Skin epidermis (tissue), 12 donors: ENCODE data around the gene ASXL1.
A peak's percentile ranks its signal among the peaks of the same experiment; 100 is the strongest.

Experiments used
- H3K27ac ChIP-seq, 21 experiments: fragments of 200-600 bp; sonication (generic) in 11 of 21; one replicate each; pipeline ENCODE4 v1.5.0; 2020; ENCODE audit warnings: mild to moderate bottlenecking in 3 of 21, inconsistent platforms in 2 of 21, moderate library complexity in 2 of 21
- H3K4me3 ChIP-seq, 7 experiments: fragments of 200-600 bp; sonication (generic) in 2 of 7; one replicate each; pipeline ENCODE4 v1.5.0; 2020; ENCODE audit warnings: inconsistent platforms in 2 of 7, mild to moderate bottlenecking in 2 of 7, moderate library complexity in 1 of 7

The ASXL1 gene

DNA sequence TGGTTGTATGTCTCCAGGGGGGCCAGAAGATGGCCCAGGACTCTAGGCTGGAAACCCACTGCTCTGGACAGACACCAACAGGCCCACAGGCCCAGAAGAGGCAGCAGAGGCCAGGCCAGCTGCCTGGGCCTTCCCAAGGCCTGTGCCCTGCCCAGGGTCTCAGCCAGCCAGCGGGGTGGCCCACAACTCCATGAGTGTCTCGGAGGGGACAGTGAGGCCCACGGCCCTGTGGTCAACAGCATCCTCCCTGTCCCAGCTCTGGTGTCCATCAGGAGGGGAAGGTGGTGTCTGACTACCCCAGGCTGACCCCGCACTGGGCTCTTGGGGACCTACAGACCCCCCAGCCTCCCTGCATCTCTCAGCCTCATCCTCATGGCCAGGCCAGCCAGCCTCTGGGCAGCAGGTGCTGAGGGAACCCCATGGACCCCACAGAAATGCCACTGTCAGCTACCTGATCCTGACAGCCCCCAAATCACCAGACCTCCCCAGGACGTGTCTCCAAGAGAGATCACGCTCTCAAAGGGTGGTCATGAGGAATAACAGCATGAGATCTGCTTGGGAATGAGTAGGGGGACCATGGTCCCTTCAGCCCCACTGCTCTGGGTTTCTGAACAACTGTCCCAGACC, 114.6 kb downstream of the ASXL1 start:
- H3K4me3 ChIP-seq = no peak overlapping the region
- H3K27ac ChIP-seq = peak overlapping the region in 6 of 21 experiments; percentile 22 to 88 (median 52)

DNA sequence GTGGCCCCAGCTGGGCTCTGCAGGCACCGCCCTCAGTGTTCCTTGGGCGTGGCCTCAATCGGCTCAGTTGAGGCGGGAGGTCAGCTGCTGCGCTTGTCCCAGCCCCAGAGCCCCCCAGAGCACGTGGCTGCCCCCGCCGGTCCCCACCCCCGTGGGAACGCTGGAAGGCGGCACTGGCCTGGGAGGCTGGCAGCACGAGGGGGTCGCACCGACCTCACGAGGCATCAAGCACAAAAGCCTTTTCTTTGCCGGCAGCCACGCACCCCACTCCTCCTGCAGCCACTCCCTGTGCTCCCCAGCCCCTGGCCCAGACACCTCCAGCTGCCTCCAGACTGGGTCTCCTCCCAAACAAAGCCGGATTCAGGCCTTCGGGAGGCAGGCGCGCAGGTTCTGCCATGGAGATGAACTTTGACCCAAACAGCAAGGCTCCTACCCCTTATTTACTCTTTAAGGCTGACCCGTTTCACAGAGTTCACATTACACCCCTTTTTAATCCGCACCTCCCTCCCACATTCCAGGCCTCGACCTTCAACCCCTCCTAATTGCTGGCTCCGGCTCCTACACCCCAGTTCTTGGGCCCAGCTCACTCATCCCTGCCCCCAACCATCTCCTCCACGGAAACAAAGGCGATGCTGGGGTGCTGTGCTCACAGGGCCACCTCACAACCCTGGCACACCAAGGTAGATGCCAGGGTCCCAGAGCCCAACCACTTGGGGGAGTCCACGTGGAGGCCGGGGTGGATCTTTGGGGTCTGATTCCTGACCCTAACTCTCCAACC, 115.3 kb downstream of the ASXL1 start:
- H3K27ac ChIP-seq = peak overlapping the region in 9 of 21 experiments; percentile 1 to 88 (median 68)
- peak overlapping the region in 1 of 7 experiments; percentile 12 for H3K4me3 ChIP-seq

DNA sequence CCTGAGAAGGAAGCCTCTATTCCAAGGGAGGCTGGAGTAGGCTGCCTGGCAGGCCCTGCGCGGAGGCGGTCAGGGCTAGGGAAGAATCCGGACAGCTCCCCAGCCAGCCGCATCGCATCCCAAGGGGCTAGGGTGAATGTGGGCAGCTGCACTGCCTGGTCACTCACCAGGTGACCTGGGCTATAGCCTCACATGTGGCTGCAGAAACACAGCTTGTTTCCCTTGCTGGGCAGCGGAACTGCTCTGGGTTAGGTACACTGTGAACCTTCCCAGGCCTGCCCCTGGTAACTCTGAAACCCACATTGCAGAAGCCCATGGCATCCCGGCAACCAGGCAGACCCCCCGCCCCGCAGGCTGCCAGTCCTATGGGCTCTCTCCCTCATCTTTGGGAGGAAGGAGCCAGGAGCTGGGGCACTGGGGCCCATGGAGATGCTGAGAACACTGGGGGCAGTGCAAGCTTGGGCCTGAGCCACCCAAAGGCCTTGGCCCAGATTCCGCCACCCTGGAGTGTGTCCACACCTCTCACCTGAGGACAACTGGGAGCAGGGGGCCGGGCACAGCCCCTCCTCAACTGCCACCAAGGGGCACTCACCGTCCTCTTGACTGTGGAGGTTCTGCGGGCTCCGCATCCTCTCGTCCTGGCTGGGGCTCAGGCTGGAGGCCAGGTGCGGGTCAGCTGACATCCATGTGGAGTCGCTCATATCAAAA, 116.0 kb downstream of the ASXL1 start:
- H3K27ac ChIP-seq = peak overlapping the region in 16 of 21 experiments; percentile 22 to 88 (median 76)
- peak overlapping the region in 1 of 7 experiments; percentile 12 for H3K4me3 ChIP-seq

DNA sequence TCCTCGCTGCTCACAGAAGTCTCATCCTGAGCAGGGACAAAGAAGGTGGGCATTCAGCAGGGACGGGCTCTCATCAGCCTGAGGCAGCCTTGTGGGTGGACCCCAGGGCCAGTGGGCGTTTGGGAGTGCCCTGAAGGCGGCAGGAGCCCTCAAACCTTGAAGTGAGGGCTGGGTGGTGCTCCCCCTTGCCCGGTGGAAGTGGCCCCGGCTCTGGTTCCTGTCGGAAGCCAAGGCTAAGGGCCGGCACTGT, 116.5 kb downstream of the ASXL1 start:
- Histone ChIP-seq H3K4me3 (peak overlapping the region in 3 of 7 experiments; percentile 3 to 27 (median 7)), H3K27ac (peak overlapping the region in 20 of 21 experiments; percentile 22 to 88 (median 70))

DNA sequence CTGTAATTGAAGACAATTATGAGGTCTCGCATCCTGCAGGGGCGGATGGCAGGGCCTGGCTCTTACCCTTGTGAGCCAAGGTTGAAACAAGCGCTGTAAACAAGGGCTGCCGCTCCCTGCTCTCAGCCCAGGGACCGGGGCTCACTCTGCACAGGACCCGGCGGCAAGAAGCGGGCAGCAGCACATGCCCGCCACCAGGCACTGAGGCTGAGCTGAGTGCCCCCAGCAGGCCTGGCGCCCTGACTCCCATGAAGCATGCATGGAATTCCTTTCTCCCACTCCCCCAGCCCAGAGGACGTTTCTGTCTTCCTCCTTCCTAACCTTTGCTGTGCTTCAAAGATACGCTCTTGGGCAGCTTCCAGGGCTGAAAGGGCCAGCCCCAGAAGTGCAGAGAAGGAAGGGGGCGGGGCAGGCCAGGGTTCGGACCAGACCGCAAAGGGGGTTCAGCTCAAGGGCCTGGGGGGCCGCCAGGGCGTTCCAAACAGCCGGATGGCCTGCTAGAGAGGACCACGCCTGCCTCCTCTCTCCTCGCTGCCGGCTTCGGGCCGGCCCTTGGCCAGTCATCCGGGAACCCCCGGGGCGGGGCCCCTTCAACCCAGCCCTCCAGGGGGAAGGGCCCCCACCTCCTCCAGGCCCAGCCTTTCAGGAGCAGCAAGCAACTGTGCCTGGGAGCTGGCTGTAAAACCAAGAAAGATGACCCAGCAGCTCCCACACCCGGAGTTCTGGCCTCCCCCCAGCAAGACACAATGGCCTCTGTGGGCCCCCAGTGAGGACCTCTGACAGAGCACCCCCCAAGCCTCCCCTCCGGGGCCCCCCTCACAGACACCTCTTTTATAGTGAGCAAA, 117.1 kb downstream of the ASXL1 start:
- H3K27ac ChIP-seq = peak overlapping the region; percentile 38 to 88 (median 69)
- H3K4me3 ChIP-seq = peak overlapping the region in 5 of 7 experiments; percentile 3 to 27 (median 7)

DNA sequence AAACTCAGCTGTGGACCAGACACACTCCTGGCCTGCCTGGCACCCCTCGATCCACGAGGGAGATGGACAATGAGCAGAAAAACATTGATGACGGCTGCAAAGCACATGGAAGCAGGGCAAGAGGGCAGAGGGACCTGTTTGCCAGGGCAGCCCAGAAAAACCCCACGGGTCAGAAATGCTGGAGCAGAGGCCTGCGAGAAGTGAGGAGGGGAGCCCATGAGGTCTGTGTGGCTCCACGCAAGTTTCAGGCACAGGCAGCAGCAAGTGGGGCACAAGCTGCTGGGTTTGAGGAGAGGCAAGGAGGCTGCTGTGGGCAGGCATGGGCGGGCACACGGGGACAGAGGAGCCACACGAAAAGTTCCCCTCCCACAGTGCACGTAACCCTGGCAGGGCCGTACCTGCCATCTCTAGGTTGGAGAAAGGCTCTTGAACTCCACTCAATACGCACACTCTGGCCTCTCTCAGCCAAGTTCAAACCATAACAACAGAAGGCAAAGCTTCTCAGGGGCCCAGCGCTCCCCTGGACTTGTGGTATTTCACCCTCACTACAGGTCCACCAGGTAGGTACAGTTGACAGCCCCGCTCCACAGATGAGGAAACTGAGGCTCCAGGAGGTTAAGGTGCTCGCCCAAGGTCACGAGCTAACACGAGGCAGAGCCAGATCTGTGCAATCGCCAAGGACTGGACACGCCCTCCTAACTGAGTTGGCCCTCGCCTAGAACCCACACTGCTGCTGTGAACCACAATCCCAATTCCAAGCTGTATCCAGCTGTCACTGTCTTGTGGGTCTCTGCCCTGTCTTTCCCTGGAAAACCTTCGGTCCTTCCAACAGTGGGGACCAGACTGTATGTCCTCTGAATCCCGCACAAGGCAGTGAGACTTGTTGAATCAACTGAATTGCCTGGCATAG, 118.8 kb downstream of the ASXL1 start:
- Histone ChIP-seq H3K27ac (peak overlapping the region in 10 of 21 experiments; percentile 4 to 88 (median 67)), H3K4me3 (no peak overlapping the region)

DNA sequence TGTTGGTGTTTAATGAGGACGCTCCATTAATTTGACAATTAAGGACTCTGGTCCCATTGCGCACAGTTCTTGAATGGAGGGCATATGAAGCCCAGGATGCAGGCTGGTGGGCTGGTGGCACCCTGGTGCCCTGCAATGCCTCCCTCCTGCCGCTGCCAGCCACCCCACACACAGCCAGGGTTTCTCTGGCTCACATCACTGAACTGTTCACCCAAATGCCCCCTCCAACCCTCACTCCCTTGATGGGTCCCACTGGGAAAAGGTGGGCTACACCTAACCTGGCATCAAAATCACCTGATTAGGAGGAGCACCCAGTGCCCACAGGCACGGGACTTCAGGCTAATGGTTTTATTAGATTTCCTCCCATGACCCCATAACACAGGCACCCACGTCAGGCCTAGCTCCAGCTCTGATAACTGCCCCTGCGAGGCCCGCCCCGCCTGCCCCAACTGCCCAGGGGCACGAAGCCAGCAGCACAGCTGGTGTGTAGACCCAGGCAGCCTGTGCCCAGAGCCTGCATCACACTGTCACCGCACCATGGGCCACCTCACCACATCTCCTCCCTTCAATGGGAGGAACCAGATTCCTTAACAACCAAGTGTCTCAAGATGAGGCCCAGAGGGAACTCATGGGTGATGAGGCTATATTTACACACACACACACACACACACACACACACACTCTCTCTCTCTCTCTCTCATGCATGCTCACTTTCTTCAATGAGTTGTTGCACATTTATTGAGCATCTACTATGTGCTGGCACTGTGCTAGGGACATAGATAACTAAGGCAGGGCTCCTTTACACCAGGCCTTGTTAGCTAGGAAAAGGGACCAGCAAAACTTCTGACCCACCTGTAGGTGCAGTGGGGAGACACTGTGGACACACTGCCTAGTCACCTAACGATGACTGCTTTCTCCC, 119.7 kb downstream of the ASXL1 start:
- Histone ChIP-seq H3K27ac (peak overlapping the region in 1 of 21 experiments; percentile 80), H3K4me3 (no peak overlapping the region)

DNA sequence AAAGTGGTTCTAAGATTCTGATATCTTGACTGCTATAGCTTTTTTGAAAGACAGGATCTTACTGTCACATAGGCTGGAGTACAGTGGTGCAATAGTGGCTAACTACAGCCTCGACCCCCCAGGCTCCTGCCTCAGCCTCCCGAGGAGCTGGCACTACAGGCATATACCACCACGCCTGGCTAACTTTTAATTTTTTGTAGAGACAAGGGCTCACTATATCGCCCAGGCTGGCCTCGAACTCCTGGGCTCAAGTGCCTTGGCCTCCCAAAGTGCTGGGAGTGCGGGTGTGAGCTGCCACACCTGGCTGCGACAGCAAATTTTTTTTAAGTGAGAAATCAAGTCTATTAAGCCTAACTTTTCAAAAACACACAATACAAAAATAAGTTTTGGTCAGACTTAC, 120.4 kb downstream of the ASXL1 start:
- no peak overlapping the region for H3K27ac ChIP-seq
- H3K4me3 ChIP-seq = no peak overlapping the region

DNA sequence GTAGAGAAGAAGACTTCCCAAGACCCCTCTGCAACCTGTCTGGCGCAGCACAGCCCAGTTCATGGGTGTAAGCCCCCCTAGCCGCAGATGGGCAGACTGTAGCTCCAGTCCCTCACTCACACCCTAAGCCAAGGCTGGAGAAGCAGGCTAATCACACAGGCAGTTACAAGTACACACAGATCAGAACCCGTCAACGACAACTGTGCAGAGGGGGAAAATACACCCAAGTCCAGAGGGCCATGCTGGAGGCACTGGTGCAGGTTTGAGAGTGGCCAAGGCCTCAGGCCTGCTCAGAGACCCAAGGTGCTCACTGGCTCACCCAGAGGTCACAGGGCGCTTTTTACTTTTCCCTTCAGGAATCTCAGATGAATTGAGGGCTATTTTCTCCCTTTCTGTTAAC, 120.9 kb downstream of the ASXL1 start:
- Histone ChIP-seq H3K27ac (no peak overlapping the region), H3K4me3 (no peak overlapping the region)

DNA sequence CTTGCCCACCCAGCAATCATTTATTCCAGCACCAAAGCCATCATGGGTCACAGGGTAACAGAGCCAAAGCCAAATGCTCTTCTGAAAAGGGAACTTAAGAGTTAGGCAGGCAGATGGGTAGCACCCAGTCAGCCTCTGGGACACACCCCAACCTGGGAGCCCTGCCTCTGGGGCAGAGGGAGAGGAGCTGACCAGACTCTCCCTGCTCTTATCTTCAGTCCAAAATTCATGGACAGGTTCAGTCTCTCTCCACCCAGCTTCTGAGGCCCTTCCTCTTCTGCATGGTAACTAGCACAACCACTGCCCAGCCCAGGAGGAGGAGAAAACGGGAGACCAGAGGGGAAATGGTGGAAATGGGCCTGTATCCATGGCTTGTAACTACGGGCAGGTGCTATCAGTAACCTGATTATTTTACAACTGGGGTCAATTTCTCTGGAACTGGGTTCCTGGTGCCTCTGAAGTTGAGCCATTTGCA, 121.6 kb downstream of the ASXL1 start:
- peak overlapping the region in 1 of 21 experiments; percentile 24 for H3K27ac ChIP-seq
- no peak overlapping the region for H3K4me3 ChIP-seq

DNA sequence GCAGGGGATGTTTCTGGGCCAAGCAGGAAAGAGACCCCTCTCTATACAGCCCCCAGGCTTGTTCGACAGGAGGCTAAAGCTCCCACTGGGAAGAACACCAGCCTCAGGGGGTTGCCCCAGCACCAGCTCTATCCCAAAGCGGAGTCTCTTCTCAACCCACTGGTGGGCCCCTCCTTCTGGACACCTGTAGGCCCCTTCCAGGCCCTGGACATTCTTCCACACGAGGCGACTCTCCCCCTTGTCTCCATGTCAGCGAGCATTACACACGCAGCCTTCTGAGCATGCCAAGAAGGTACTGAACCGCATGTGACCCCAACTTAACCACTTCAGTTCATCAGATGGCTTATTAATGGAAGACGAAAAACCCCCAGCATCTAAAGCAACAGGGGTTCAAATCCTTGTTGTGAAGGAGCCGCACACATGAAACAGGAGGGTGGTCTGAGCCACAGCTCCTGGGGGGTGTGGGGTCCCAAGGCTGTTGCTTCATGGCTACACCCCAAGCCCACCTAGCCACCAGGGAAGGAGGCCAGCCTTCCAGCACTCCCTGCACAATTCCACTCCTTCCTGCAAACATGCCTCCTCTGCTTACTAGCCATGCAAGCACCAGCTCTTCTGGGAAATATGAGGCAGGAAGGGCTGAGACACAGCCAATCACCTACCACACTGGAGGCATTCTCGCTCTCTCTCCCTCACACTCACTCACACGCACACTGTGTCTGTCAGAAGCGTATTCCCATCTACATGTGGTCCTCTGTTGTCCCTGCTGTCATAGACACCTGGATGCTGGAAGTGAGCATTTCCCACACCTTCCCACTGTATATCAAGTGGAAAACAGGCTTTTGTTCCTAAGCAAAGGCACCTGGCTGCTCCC, 122.5 kb downstream of the ASXL1 start:
- H3K4me3 ChIP-seq = no peak overlapping the region
- peak overlapping the region in 6 of 21 experiments; percentile 22 to 94 (median 80) for H3K27ac ChIP-seq

DNA sequence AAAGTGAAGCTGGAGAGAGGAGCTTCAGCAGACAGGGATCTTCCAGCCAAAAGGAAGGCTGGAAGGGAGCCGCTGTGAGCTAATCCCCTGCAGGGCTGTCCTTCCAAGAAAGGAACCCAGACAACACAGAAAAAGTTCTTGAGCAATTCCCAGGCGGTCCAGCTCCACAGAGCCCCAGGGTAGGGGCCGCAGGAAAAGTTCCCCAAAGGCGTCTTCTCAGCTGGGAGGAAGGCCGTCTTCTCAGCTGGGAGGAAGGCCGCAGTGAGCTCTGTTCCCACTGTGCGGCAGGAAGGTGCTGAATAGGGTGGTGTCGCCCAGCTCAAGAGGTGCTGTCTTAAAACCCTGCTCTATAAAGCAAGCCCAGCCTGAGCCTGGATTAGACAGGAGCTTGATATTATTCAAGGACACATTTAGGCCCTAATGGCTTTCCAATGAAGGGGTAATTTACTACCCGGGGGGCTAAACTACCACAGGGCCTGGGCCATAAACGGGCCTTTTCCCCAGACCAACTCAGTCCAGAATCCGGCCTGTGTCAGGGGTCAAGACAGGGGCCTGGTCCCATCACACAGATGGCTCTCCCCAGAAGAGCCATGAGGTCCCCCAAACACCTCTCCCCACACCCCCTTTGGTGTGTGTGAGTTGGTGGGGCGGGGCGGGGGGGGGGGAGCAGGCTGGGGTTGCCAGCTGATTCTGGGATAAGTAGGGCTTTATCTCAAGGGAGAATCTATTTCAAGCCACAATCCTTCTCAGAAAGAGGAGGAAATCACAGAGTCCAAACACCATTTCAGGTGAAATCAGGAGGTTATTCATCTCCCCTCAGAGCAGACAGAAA, 123.4 kb downstream of the ASXL1 start:
- H3K27ac ChIP-seq = peak overlapping the region in 14 of 21 experiments; percentile 65 to 94 (median 80)
- H3K4me3 ChIP-seq = peak overlapping the region in 5 of 7 experiments; percentile 65 to 83 (median 77)

DNA sequence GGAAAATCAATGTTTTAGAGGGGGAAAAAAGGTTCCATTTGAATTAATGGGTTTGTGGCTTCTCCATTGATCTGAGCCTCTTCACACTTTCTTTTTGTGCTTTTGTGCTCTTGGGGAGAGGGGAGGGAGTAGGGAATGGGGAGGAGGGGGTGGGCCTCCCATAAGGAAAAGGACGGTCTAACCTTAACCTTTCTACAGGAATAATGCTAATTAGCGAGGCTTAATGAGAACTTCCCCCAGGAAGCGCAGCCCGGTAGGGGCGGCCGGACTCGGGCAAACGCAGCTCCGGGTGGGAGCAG, 124.0 kb downstream of the ASXL1 start:
- Histone ChIP-seq H3K4me3 (peak overlapping the region; percentile 51 to 83 (median 77)), H3K27ac (peak overlapping the region in 19 of 21 experiments; percentile 49 to 94 (median 80))

DNA sequence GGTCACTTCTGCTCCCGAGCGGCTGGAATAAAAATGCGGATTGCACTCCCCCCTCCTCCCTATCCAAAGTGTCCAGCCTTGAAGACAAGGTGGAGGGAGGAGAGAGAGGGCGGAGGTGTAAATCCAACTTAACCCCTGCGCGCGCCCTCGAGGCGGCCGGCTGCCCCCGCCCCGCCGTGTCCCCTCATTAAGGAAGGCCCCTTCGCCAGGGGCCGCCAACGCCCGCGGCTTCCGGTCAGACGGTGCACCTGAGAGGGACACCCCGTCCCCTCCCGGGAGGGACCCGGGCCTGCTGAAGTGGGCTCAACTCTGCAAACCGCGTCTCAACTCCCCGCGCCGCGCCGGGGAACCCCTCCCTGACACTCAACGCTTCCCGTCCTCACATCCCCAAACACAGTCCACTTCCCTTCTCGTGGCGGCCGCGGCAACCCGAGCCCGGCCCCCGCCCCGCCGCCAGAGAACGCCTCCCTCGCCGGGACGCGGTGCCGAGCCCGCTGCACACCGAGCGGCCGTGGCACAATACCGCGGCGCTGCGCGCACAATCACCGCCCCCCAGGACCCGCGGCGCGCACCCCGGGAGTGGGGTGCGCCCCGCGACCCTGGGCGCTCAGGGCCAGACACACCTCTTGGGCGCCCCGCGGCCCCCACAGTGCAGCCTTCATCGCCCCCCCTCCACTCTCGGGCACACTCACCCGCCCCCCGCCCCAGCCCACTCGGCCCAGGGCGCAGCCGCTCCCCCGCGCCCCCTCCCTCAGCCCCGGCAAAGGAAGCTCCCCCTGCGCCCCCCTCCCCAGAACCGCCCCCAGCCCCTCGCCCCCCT, 124.5 kb downstream of the ASXL1 start:
- H3K4me3 ChIP-seq = peak overlapping the region; percentile 51 to 83 (median 77)
- H3K27ac ChIP-seq = peak overlapping the region in 20 of 21 experiments; percentile 1 to 94 (median 80)
